GM10248 (cell line): Measurements from ENCODE around the gene RSPH1.

Experiments
- CTCF ChIA-PET: fragments of 300-600 bp; sonication (Branson Sonifier 250); formaldehyde crosslinking; extraction: SDS; loops from one replicate; lab custom pipeline; 2021; ENCODE audit warnings: antibody characterized with exemption; lab: Yijun Ruan, JAX
- POLR2A ChIA-PET: fragments of 350-650 bp; sonication (Branson Sonifier 250); formaldehyde crosslinking; extraction: SDS; loops from one replicate; lab custom pipeline; 2020; ENCODE audit warnings: antibody characterized with exemption; lab: Yijun Ruan, JAX
- DNase-seq: peaks from one replicate; pipeline ENCODE4 v3.0.0; 2012; ENCODE audit errors: extremely low spot score
- TF ChIP-seq, protein P1 (sequence below): IDR thresholded peaks from 2 replicates; pipeline ENCODE4 v1.5.1; 2012; ENCODE audit warnings: mild to moderate bottlenecking, low read depth; ENCODE audit errors: extremely low read depth, missing control alignments, control extremely low read depth

Gene RSPH1

DNA sequence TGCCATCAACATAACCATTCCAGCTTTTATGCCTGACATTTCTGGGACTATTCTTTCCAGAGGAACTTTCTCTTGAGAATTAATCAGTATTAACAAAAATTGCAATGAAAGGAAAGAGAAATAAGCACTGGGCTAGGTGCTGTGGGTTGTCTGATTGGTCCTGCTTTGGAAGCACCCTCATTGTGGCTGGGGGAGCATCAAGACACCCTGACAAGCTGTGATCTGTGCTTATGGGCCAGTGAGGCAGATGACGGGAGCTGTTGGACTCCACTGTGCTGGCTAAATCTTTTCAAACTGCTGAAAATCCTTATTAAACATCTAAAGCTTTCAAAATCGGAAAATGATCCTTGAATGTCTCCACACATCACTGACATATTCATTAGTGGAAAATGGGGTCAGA lies 72.3 kb downstream of the RSPH1 start:
- ChIA-PET CTCF (interaction anchor here (0.8 to 5.1 kb wide), 10 partner anchors 11 to 114 kb away, joined by 3 to 25 read pairs (median 4); partner anchors contain the start of gene UBASH3A), POLR2A (no interaction called here)
- no peak for DNase-seq
- TF ChIP-seq, protein P1, sequence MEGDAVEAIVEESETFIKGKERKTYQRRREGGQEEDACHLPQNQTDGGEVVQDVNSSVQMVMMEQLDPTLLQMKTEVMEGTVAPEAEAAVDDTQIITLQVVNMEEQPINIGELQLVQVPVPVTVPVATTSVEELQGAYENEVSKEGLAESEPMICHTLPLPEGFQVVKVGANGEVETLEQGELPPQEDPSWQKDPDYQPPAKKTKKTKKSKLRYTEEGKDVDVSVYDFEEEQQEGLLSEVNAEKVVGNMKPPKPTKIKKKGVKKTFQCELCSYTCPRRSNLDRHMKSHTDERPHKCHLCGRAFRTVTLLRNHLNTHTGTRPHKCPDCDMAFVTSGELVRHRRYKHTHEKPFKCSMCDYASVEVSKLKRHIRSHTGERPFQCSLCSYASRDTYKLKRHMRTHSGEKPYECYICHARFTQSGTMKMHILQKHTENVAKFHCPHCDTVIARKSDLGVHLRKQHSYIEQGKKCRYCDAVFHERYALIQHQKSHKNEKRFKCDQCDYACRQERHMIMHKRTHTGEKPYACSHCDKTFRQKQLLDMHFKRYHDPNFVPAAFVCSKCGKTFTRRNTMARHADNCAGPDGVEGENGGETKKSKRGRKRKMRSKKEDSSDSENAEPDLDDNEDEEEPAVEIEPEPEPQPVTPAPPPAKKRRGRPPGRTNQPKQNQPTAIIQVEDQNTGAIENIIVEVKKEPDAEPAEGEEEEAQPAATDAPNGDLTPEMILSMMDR, result no peak

DNA sequence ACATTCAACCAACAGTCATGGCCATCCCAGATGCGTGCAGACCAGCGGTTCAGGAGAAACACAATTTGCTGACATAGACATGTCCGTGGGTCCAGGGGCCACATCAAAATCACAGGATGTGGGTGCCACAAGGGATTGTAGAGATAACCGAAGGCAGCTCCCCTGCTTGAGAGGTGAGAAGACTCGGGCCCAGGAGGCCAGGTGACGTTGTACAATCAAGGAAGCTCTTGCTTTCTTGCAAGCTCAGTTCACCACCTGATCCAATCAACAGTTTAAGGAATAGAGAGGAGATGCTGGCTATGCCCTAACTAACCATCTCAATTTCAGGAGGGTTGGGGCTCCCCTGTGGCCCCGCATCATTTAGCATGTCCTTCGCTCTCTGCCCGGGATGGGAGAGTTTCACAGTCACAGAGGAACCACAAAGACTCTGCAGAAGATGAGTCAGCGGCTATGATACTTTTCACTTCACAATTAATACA lies 72.8 kb downstream of the RSPH1 start:
- DNase-seq, result peak; percentile 63
- POLR2A ChIA-PET, result interaction anchor here (0.6 to 1.2 kb wide), 2 partner anchors 16 to 1282 kb away, joined by 3 to 4 read pairs; no protein-coding TSS in a partner anchor
- CTCF ChIA-PET, result interaction anchor here (0.7 to 5.1 kb wide), 12 partner anchors 11 to 113 kb away, joined by 3 to 25 read pairs (median 4); partner anchors contain the start of gene UBASH3A
- TF ChIP-seq, protein P1, result no peak
